ENCODE measurements around the gene LARGE1.

GRCh38 chr22:33860386-33860785 lies 59.9 kb downstream of the LARGE1 start:
- TF ChIP-seq REST (IDR thresholded peaks at IDR 0.05; ENCODE audit: insufficient read depth in 1 of 2, low read depth in 2 of 2, low read length in 2 of 2) (no peak), SIN3A (IDR thresholded peaks at IDR 0.05; ENCODE audit: borderline replicate concordance, insufficient read depth, low read length) (no peak)
